ENCODE results near the gene CHN1. TPM values are rescaled to one million over a fixed set of nuclear protein-coding genes. Genes with fewer than 3 reads are reported as not detected.
A peak's percentile ranks its signal among the peaks of the same experiment; 100 is the strongest.

Gene CHN1
- total and polyA plus RNA-seq, 2 of the 8 experiments (the other 6 are each of a cell fraction or from before 2014, with no cell fraction given): 54.0 to 65.7 TPM

GRCh38 chr2:175004730-175004979 is 526 bp downstream of the CHN1 start:
- no peak for FAIRE-seq
- TF ChIP-seq CHD1 (IDR thresholded peaks at IDR 0.05; ENCODE audit: low read depth, low read length) (no peak), MAX (IDR thresholded peaks at IDR 0.05) (no peak), ASH2L (IDR thresholded peaks at IDR 0.05; ENCODE audit: low read length) (no peak), EP300 (IDR thresholded peaks at IDR 0.05; ENCODE audit: borderline replicate concordance in 1 of 2, low read depth in 2 of 2, low read length in 2 of 2) (no peak), GABPA (IDR thresholded peaks at IDR 0.05; ENCODE audit: borderline replicate concordance, insufficient read depth, low read length) (no peak), RBBP5 (IDR thresholded peaks at IDR 0.05; ENCODE audit: borderline replicate concordance, low read depth, low read length) (no peak), RFX5 (IDR thresholded peaks at IDR 0.05; ENCODE audit: borderline replicate concordance, low read depth, low read length) (no peak), POLR2AphosphoS5 (IDR thresholded peaks at IDR 0.05; ENCODE audit: low read depth, low read length) (no peak), EZH2 (IDR thresholded peaks at IDR 0.05; ENCODE audit: low read depth, low read length, severe bottlenecking) (no peak), CTBP2 (IDR thresholded peaks at IDR 0.05; ENCODE audit: borderline replicate concordance, insufficient read depth, insufficient read length, low read length) (no peak), CHD2 (IDR thresholded peaks at IDR 0.05; ENCODE audit: low read length) (no peak), ATF3 (IDR thresholded peaks at IDR 0.05; ENCODE audit: insufficient read depth, low read depth, low read length) (no peak), NRF1 (IDR thresholded peaks at IDR 0.05; ENCODE audit: low read depth, low read length) (no peak)

More at GRCh38 chr2:175004730-175004979, 526 bp downstream of the CHN1 start:
- no peak overlapping the region for H3K18ac ChIP-seq (ENCODE audit: extremely low read depth, low read length)
- DNase-seq (ENCODE audit: low read depth in 1 of 2, low spot score in 2 of 2): no peak
- peak overlapping the region; percentile 83 for H3K56ac ChIP-seq (replicated peaks; ENCODE audit: insufficient read length, low read depth, low read length)
- no peaks in the 10 kb centered on the region for H3K27me3 ChIP-seq (replicated peaks in 1 of 4; ENCODE audit: control insufficient read depth in 3 of 4, extremely low read depth in 1 of 4, insufficient read depth in 3 of 4, low read length in 3 of 4)
- H3K4ac ChIP-seq (replicated peaks; ENCODE audit: insufficient read length, low read depth, low read length): no peak overlapping the region
- no peak overlapping the region for H3K14ac ChIP-seq (ENCODE audit: insufficient read length)
- no peaks in the 10 kb centered on the region; the same call in 1 of the 2 replicates for H3K23me2 ChIP-seq (ENCODE audit: low read depth, low read length)
- H2AFZ ChIP-seq (ENCODE audit: low read length): no peak overlapping the region
- peak overlapping the region; percentile 94; the same call in 1 of the 2 replicates for H4K8ac ChIP-seq (ENCODE audit: extremely low read depth, insufficient read depth, low read length)
- peak overlapping the region; percentile 74 to 77 (median 76) for H3K4me3 ChIP-seq (ENCODE audit: extremely low read depth in 1 of 4, insufficient read depth in 2 of 4, low read depth in 3 of 4, low read length in 4 of 4)
- no peak overlapping the region for H2AK5ac ChIP-seq (ENCODE audit: low read depth, low read length)
- H3K27ac ChIP-seq (ENCODE audit: low read depth, low read length): peak overlapping the region; percentile 81
- no peak overlapping the region for H2BK12ac ChIP-seq (ENCODE audit: low read depth, low read length)
- H3K79me1 ChIP-seq (ENCODE audit: low read depth, low read length): no peaks in the 10 kb centered on the region
- peak overlapping the region; percentile 70 for H4K5ac ChIP-seq (ENCODE audit: insufficient read length, low read depth, low read length)
- peak overlapping the region; percentile 42 to 92 (median 80) for H3K9ac ChIP-seq (replicated peaks in 1 of 4; ENCODE audit: extremely low read depth in 1 of 4, low read depth in 3 of 4, low read length in 3 of 4)
- POLR2A ChIA-PET (ENCODE audit: partially characterized antibody): interaction anchor here (1.0 to 2.0 kb wide), 15 partner anchors 8 to 274 kb away, joined by 3 to 14 read pairs (median 5); no protein-coding TSS in a partner anchor
- H3K4me2 ChIP-seq (ENCODE audit: insufficient read depth in 1 of 2, low read depth in 2 of 2, low read length in 2 of 2): peak overlapping the region; percentile 65 to 87
- no peak overlapping the region; the same call in 1 of the 2 replicates for H2BK5ac ChIP-seq (ENCODE audit: low read depth, low read length)
- no peaks in the 10 kb centered on the region for H3K9me3 ChIP-seq (ENCODE audit: insufficient read depth in 2 of 2, low read depth in 1 of 2, low read length in 1 of 2)
- peaks cover 8 to 48% of the 10 kb centered on the region in 2 experiments for H3K79me2 ChIP-seq (ENCODE audit: control insufficient read depth in 1 of 2, insufficient read depth in 2 of 2, low read length in 2 of 2)
- CTCF ChIA-PET (ENCODE audit: partially characterized antibody): interaction anchor here (1.3 to 2.2 kb wide), 4 partner anchors 27 to 256 kb away, joined by 3 to 11 read pairs (median 4); no protein-coding TSS in a partner anchor
- H2BK20ac ChIP-seq (ENCODE audit: low read length): no peak overlapping the region
- WGBS, 2 experiments (ENCODE audit: extremely low coverage in 1 of 2, insufficient coverage in 1 of 2, insufficient read length in 1 of 2, insufficient replicate concordance in 2 of 2, low coverage in 1 of 2, low lambda C conversion rate in 2 of 2, missing lambda C conversion rate in 1 of 2): 0% methylated on average over 15 of the region's 32 CpGs; no CpG with 5 or more reads in 1 of the 2 experiments
- H3K36me3 ChIP-seq (ENCODE audit: control insufficient read depth in 2 of 4, insufficient read depth in 4 of 4, low read length in 3 of 4): no peaks in the 10 kb centered on the region; a peak in 1 of 8 replicates
- H3K4me1 ChIP-seq (replicated peaks in 1 of 4; ENCODE audit: control insufficient read depth in 3 of 4, insufficient read depth in 4 of 4, low read length in 3 of 4): peaks cover 0 to 17% (median 11%) of the 10 kb centered on the region in 4 experiments; a peak in 4 of 7 replicates
- H2BK15ac ChIP-seq (ENCODE audit: low read length): no peak overlapping the region
- H4K20me1 ChIP-seq (replicated peaks in 1 of 2; ENCODE audit: control insufficient read depth in 1 of 2, insufficient read depth in 2 of 2, low read length in 2 of 2): peaks cover 0 to 3% of the 10 kb centered on the region in 2 experiments
- no peak overlapping the region for H3K23ac ChIP-seq (ENCODE audit: insufficient read length)
- H2BK120ac ChIP-seq (replicated peaks; ENCODE audit: low read depth, low read length): no peak overlapping the region
- H4K91ac ChIP-seq (replicated peaks; ENCODE audit: insufficient read length, low read length): no peak overlapping the region

Measured in H1 (cell line).